Mucosa of stomach (tissue), 1 donor: ENCODE results near the gene REV3L.
A peak's percentile ranks its signal among the peaks of the same experiment; 100 is the strongest.

Source experiments
- H3K27me3 ChIP-seq: one replicate; pipeline ENCODE4 v1.7.0; 2013; ENCODE audit warnings: mild to moderate bottlenecking, low read length; ENCODE audit not compliant: control insufficient read depth, insufficient read depth
- H3K36me3 ChIP-seq: one replicate; pipeline ENCODE4 v1.7.0; 2013; ENCODE audit warnings: low read length; ENCODE audit not compliant: control insufficient read depth, insufficient read depth
- H3K4me1 ChIP-seq: one replicate; pipeline ENCODE4 v1.7.0; 2013; ENCODE audit warnings: mild to moderate bottlenecking, low read length; ENCODE audit not compliant: control insufficient read depth, insufficient read depth
- H3K4me3 ChIP-seq: one replicate; pipeline ENCODE4 v1.7.0; 2013; ENCODE audit warnings: low read length
- H3K9ac ChIP-seq: one replicate; pipeline ENCODE4 v1.7.0; 2013; ENCODE audit warnings: mild to moderate bottlenecking, low read length, moderate library complexity
- H3K9me3 ChIP-seq: one replicate; pipeline ENCODE4 v1.7.0; 2013; ENCODE audit warnings: mild to moderate bottlenecking, low read length, moderate library complexity; ENCODE audit not compliant: control insufficient read depth
- donor health status: Pancreatic carcinoma.

The REV3L gene

DNA sequence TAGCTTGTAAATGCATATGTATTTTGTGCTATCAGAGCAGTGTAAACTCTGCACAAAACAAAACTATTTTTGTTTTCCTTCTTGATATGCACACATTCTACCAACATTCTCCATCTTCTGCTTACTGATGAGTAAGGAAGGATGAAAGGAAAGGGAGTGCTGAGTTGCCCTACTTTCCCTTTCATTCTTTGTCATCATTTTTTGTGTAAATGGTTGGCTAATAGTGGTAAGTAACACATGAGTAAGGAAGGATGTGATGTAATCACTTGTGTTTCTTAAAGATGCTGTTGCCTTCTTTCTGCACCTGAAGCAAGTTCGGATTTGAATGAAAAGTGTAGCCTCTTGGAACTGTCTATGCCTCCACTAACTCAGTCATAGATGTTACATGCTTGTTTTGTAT lies 4.6 kb upstream of the REV3L start:
- Histone ChIP-seq H3K4me3 (no peak overlapping the region), H3K36me3 (no peaks in the 10 kb centered on the region), H3K4me1 (peaks cover 5% of the 10 kb centered on the region), H3K9me3 (no peaks in the 10 kb centered on the region), H3K9ac (no peak overlapping the region), H3K27me3 (no peaks in the 10 kb centered on the region)

DNA sequence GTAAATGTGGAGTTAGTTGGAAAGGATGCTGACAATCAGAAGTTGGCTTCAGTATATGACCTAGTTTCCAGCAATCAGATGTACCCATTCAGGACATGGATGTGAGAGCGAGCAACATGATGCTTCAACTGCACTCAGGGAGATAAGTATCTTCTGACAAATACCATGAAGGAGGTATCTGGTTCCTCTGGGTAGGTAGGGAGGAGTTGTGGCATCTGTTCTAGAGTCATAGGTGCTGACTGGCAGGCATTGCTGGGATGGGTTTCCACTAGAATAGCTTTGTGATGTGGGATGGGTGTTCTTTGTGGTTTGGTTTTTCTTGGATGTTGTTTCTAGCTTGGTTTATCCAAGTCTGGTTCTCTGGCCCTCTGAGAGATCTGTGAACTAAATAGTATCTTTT lies 3.9 kb upstream of the REV3L start:
- Histone ChIP-seq H3K4me1 (peaks cover 5% of the 10 kb centered on the region), H3K36me3 (no peaks in the 10 kb centered on the region), H3K4me3 (no peak overlapping the region), H3K27me3 (no peaks in the 10 kb centered on the region), H3K9ac (no peak overlapping the region), H3K9me3 (no peaks in the 10 kb centered on the region)

DNA sequence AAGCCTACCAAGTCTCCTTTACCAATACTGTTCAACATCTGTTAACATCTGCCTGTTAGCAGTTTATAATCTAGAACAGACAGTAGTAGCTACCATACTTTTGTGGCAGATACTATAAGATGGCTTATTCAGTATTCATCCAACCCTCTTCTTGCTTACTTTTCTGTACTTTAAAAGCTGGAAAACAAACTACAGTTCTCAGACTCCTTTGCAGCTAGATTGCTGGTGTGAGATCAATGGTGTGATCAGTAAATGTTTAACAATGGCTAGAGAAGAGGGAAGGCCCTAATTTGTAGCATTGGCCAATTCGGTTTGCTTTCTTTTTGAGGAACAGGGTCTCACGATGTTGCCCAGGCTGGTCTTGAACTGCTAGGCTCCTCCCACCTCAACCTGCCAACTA lies 3.5 kb upstream of the REV3L start:
- Histone ChIP-seq H3K9me3 (no peaks in the 10 kb centered on the region), H3K27me3 (no peaks in the 10 kb centered on the region), H3K36me3 (no peaks in the 10 kb centered on the region), H3K4me3 (no peak overlapping the region), H3K9ac (no peak overlapping the region), H3K4me1 (peaks cover 5% of the 10 kb centered on the region)

DNA sequence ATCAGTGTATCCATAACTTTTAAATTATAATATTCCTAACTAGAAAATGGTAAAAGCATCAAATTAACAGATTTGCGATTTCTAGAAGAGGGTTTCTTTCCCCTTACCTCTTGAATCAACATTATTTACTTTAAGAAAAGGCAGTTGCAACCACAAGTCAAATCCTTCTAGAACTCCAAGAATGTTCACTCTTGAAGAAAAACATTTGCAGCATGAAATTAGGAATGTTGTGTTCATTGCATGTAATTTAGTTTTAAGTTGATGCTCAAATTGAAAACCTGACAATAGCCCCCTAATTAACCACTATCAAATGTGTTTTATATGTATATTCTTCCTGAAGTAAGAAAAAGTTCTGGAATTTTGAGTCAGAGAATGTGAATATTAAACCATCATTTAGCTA lies 2.3 kb upstream of the REV3L start:
- Histone ChIP-seq H3K9me3 (no peaks in the 10 kb centered on the region), H3K36me3 (no peaks in the 10 kb centered on the region), H3K4me1 (peaks cover 9% of the 10 kb centered on the region), H3K27me3 (no peaks in the 10 kb centered on the region), H3K4me3 (no peak overlapping the region), H3K9ac (peak overlapping the region; percentile 91)

DNA sequence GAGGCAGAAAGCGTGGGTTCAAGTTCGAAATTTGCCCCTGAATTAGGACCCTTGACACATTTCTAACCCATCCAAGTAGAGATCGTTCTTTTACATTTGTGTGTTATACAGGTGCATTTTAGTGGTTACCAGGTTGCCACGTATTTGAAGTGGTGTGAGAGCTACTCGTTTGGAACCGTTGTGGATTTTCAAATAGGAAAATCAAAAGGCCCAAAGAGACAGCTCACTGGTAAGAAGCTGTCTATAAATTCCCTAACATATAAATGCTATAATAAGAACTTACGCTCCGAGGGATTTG lies 1.6 kb upstream of the REV3L start:
- Histone ChIP-seq H3K4me3 (peak overlapping the region; percentile 35), H3K27me3 (no peaks in the 10 kb centered on the region), H3K9ac (peak overlapping the region; percentile 91), H3K9me3 (no peaks in the 10 kb centered on the region), H3K36me3 (no peaks in the 10 kb centered on the region), H3K4me1 (peaks cover 9% of the 10 kb centered on the region)

DNA sequence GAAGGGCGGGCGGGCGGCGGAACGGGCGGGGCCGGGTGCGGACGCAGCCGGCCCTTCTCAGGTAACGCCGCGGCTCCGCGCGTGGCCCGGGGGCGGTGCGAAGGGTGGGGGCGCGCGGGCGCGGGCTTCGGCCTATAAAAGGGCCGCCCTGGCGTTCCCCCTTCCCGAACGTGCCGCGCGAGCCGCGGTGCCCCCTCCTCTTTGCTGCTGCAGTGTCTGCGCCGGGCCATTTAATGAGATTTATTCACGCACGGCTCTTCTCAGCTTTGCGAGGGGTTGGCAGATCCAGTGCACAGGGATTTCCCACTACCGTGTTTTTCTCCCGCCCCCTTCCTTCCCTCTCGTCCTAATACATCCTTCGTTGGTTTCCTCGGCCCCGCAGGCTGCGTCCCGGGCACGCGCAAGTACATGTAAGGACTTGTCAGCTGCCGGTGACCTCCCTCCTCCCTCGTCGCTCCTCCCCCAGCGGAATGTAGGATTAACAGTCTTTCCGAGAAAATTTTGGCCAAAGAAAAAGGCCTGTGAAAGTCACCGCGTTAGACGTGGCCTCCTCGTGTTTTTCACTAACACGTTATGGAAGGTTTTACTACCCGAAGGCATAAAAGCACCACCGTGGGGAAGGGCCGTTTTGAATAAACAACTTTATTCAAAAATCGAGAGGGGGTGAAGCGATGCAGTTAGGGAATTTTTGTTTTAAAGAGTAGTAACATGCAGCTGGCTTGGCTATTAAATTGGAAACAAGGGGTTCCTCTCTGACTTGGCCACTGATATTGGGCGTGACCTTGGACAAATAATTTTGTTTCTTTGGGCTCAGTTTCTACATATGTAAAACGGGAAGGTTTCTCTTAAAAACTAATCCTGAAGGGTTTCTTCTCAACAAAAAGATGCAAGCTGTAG lies 966 bp upstream of the REV3L start:
- H3K4me3 ChIP-seq, result peak overlapping the region; percentile 35
- no peaks in the 10 kb centered on the region for H3K9me3 ChIP-seq
- no peaks in the 10 kb centered on the region for H3K27me3 ChIP-seq
- H3K4me1 ChIP-seq, result peaks cover 11% of the 10 kb centered on the region
- H3K36me3 ChIP-seq, result no peaks in the 10 kb centered on the region
- peak overlapping the region; percentile 91 for H3K9ac ChIP-seq

DNA sequence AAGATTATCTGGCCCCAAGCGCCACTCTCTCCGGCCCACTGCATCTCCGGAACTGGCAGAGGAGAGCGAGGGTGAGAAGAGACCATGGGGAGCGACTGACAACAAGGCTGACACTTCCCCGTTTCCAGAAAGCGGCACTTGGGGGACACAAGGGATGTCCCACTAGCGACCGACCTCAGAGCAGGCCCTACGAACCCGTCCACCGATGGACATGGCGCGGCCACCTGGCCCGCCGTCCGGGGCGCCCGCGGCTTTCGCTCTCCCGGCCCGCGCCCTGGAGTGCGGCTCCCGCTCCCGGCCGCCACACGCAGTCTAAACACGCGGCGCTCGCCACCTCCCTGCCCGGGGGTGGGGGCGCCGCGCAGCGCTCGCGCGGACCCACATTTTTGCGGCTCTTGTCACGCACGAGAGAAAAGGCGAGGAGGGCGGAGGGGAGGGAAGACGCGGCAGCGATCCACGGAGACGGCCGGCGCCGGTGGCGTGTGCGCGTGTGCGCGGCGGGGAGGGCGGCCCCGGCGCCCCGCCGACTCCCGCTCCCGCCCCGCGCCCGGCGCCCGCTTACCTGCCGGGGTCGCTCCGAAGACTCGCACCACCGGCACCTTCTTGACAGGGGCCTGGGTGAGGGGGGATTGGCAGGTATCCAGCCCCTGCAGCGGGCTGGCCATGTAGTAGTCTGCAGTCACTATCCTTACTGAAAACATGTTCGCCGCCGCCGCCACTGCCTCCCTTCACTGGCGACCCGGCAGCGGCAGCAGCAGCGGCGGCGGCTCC lies 645 bp downstream of the REV3L start:
- H3K4me3 ChIP-seq, result peak overlapping the region; percentile 66
- H3K27me3 ChIP-seq, result no peaks in the 10 kb centered on the region
- H3K9ac ChIP-seq, result peak overlapping the region; percentile 91
- no peaks in the 10 kb centered on the region for H3K9me3 ChIP-seq
- H3K4me1 ChIP-seq, result peaks cover 14% of the 10 kb centered on the region
- H3K36me3 ChIP-seq, result no peaks in the 10 kb centered on the region

DNA sequence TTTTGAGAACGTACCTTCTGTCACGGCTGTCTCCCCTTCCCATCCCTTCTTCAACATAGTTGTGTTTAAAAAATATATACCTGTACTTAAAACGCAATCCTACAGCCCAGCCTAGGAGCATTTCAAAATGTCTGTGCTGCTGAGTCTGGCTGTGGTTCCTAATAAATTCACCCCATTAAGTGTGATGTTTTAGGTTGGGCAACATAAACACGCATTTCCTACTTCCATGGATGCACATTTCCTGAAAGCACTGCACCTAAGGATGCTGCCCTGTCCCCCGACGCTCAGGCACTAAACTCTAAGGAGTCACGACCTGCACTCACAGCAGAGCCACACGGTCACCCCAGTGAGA lies 1.2 kb downstream of the REV3L start:
- Histone ChIP-seq H3K27me3 (no peaks in the 10 kb centered on the region), H3K36me3 (no peaks in the 10 kb centered on the region), H3K4me3 (peak overlapping the region; percentile 66), H3K9ac (peak overlapping the region; percentile 91), H3K4me1 (peaks cover 14% of the 10 kb centered on the region), H3K9me3 (no peaks in the 10 kb centered on the region)

DNA sequence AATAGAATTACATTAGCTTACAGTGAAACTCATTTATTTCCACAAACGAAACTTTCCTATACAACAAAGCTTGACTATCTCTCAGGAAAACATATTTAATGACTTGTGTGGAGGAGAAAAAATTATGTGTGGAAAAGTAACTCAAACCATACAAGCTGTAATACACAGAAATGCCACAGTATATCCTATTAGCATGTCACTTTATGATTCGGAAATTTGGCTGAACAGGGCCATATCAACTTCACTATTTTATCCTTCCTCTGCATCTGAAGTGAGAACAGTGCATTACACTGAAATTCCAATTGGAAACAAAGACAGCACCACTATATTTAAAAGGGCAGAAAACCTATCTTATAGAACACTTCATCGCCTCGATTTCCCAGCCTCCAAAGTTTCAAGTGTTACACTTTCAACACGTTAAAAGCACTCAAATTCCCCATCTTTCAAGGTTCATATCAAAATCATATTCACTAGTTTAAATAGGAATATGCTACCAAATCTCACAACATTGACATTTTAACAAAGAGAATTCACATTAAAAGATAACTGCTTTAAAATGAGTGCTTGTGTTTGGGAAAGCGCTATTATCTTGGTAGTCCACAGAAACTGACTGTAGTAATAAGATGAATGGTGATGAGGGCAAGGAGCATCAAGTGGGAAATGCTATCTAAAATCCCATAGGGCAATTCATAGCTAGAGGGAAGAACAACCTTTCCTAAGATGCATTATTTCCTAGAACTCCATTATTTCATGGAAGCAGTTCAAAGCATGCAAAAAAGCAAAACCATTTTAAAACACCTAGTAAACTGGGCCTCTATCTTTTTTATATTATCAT lies 1.8 kb downstream of the REV3L start:
- Histone ChIP-seq H3K27me3 (no peaks in the 10 kb centered on the region), H3K4me1 (peaks cover 14% of the 10 kb centered on the region), H3K9me3 (no peaks in the 10 kb centered on the region), H3K36me3 (no peaks in the 10 kb centered on the region), H3K4me3 (peak overlapping the region; percentile 66), H3K9ac (peak overlapping the region; percentile 91)

DNA sequence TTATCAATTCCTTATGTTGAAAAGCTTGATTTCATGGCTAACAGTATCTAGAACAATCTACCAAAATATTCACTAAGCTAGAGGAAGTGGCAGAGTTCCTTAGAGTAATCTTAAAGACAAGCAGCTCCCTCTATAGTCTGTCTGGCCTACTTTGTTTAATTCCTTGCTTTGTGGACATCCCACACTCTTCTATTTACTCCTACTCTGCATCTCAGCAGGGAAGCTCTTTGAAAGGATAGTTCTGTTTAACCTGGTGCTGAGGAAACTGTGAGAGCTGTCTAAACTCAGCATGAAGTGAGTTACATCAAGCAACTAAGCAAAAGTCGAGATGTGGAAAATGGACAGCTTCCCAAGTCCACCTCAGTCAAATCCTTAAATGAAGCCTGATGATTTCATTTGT lies 4.3 kb downstream of the REV3L start:
- peak overlapping the region; percentile 19 for H3K9ac ChIP-seq
- peaks cover 9% of the 10 kb centered on the region for H3K4me1 ChIP-seq
- no peaks in the 10 kb centered on the region for H3K27me3 ChIP-seq
- no peaks in the 10 kb centered on the region for H3K36me3 ChIP-seq
- no peak overlapping the region for H3K4me3 ChIP-seq
- no peaks in the 10 kb centered on the region for H3K9me3 ChIP-seq

DNA sequence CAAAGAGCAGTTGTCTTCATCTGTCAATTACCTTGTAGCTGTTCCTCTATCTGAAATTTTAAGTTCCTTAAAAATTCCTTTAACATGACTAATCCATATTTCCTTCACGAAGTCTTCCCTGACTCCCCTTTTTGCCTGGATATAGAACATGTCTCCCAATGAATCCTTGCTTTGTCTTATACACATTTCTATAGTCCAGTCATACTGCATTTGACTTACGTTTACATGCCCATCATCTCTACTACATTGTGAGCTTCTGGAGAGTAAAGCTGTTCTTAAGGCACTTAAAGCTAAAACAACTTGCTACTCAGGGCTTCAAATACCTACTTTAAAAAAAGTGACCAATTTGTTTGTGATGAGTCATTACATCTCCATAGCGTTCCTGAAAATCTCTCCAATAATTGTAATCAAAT lies 4.9 kb downstream of the REV3L start:
- Histone ChIP-seq H3K4me3 (no peak overlapping the region), H3K4me1 (peaks cover 9% of the 10 kb centered on the region)

DNA sequence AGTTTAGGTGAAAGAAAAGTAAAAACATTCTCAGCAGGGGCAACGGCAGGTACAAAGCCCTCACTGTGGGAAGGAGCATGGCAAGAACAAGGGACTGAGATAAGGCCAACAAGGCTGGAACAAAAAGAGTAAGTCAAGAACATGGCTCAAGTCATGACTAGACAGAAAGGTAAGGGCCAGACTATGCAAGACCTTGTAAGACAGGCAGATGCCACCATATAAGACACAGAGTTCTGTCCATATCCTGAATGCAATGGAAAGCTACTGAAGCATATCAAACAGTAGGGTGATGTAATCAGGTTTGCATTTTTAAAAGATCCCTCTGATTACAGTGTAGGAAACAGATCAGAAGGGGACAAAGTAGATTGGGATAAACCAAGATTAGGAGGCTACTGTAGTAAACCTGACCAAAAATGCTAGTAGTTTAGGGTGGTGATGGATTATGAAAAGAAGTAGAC lies 5.5 kb downstream of the REV3L start:
- Histone ChIP-seq H3K36me3 (no peaks in the 10 kb centered on the region), H3K9ac (no peak overlapping the region), H3K9me3 (no peaks in the 10 kb centered on the region), H3K27me3 (no peaks in the 10 kb centered on the region), H3K4me1 (peaks cover 9% of the 10 kb centered on the region), H3K4me3 (no peak overlapping the region)

More for the DNA sequence above, 4.9 kb downstream of the REV3L start:
- H3K9ac ChIP-seq, result no peak overlapping the region
- no peaks in the 10 kb centered on the region for H3K27me3 ChIP-seq
- no peaks in the 10 kb centered on the region for H3K36me3 ChIP-seq
- no peaks in the 10 kb centered on the region for H3K9me3 ChIP-seq
